Measurements from ENCODE around the gene ATG2B.

The ATG2B gene

GRCh38 chr14:96309133-96309895, 53.8 kb downstream of the ATG2B start:
- no peak for DNase-seq

- DNase-seq, result no peak
These were observed 55.7 kb downstream of the ATG2B start for GRCh38 chr14:96307434-96307833.

GRCh38 chr14:96304956-96305355, 58.2 kb downstream of the ATG2B start:
- no peak for DNase-seq

- DNase-seq, result no peak
These were observed 59.2 kb downstream of the ATG2B start for GRCh38 chr14:96303981-96304380.

GRCh38 chr14:96299441-96299840, 63.7 kb downstream of the ATG2B start:
- DNase-seq, result no peak

GRCh38 chr14:96297997-96298515, 65.1 kb downstream of the ATG2B start:
- DNase-seq, result no peak

- DNase-seq, result peak; percentile 14 to 29
These were observed 66.1 kb downstream of the ATG2B start for GRCh38 chr14:96297000-96297399.

GRCh38 chr14:96294246-96294645, 68.9 kb downstream of the ATG2B start:
- no peak for DNase-seq

GRCh38 chr14:96287856-96288255, 75.3 kb downstream of the ATG2B start:
- no peak for DNase-seq

- DNase-seq, result no peak
These were observed 76.9 kb downstream of the ATG2B start for GRCh38 chr14:96286251-96286650.

- no peak for DNase-seq
These were observed 77.5 kb downstream of the ATG2B start for GRCh38 chr14:96285667-96286066.

GRCh38 chr14:96284430-96284829, 78.7 kb downstream of the ATG2B start:
- DNase-seq, result no peak

GRCh38 chr14:96284008-96284407, 79.1 kb downstream of the ATG2B start:
- DNase-seq, result no peak

GRCh38 chr14:96281486-96281885, 81.7 kb downstream of the ATG2B start:
- DNase-seq, result peak in 1 of 2 experiments; percentile 20

GRCh38 chr14:96280104-96280503, 83.0 kb downstream of the ATG2B start:
- DNase-seq, result no peak

- no peak for DNase-seq
These were observed 83.6 kb downstream of the ATG2B start for GRCh38 chr14:96279564-96279963.

GRCh38 chr14:96277890-96278289, 85.3 kb downstream of the ATG2B start:
- DNase-seq, result no peak

- peak; percentile 63 to 78 for DNase-seq
These were observed 87.7 kb downstream of the ATG2B start for GRCh38 chr14:96275177-96276112.

GRCh38 chr14:96274543-96274942, 88.6 kb downstream of the ATG2B start:
- no peak for DNase-seq

- DNase-seq, result no peak
These were observed 89.0 kb downstream of the ATG2B start for GRCh38 chr14:96274122-96274521.

- no peak for DNase-seq
These were observed 89.5 kb downstream of the ATG2B start for GRCh38 chr14:96273629-96274028.

- no peak for DNase-seq
These were observed 90.2 kb downstream of the ATG2B start for GRCh38 chr14:96272777-96273473.

GRCh38 chr14:96271421-96271762, 91.7 kb downstream of the ATG2B start:
- no peak for DNase-seq

Data from NCI-H2081 (cell line).